Mammary epithelial cell (primary cell): ENCODE measurements around the gene MFSD6.

Source experiments
- CTCF ChIP-seq, 2 donors: IDR thresholded peaks in 1 of 2; conservative IDR thresholded peaks in 1 of 2; 2 replicates each; pipeline ENCODE4 v1.5.1; 2011 to 2012; ENCODE audit warnings: inconsistent platforms in 2 of 2, low read length in 2 of 2, mild to moderate bottlenecking in 2 of 2, control low read depth in 1 of 2, low read depth in 1 of 2; ENCODE audit not compliant: insufficient read depth in 1 of 2; ENCODE audit errors: extremely low read depth in 1 of 2
- EZH2 ChIP-seq: IDR thresholded peaks from 2 replicates; pipeline ENCODE4 v1.6.1; 2012; ENCODE audit warnings: low read length, inconsistent platforms, borderline replicate concordance

DNA sequence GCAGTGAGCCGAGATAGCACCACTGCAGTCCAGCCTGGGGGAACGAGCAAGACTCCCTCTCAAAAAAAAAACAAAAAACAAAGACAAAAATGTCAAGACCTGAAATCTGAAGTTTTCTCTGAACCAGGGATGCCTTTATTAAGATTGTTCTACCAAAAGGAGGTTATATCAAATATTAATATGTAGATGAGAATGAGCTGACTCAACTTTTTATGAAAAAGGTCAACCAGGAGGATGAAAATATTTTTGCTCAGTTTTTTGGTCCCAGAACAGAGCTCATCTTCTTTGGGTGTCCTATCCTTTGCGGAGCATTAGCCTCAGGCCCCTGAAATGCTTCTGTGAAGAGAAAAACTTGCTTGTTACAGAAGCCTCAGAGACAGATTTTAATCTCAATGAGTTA lies 82.3 kb downstream of the MFSD6 start:
- no peak for TF ChIP-seq CTCF (conservative IDR thresholded peaks at IDR 0.05 in 1 of 2, IDR thresholded peaks at IDR 0.05 in 1 of 2; ENCODE audit: extremely low read depth in 1 of 2, insufficient read depth in 1 of 2, low read depth in 1 of 2, low read length in 2 of 2)
- TF ChIP-seq EZH2 = no peak
